A549 (cell line): ENCODE measurements around the gene DCAF11. TPM values are rescaled to one million over a fixed set of nuclear protein-coding genes. Genes with fewer than 3 reads are reported as not detected.

Experiments
- ATAC-seq, 2 experiments: fragments of 200-7000 bp in 1 of 2; fragments of >200 bp in 1 of 2; cut with Nextera tagmentation in 1 of 2; cut with Tn5 transposase in 1 of 2; 3 replicates each; pipeline versions ENCODE4 v1.8.0 to v1.9.1; 2018 to 2020; ENCODE audit warnings: mild to moderate bottlenecking in 1 of 2, moderate library complexity in 1 of 2
- CTCF ChIA-PET: fragments of 300-600 bp; sonication (Branson Sonifier 250); formaldehyde crosslinking; extraction: SDS; loops from one replicate; lab custom pipeline; 2021; ENCODE audit warnings: antibody characterized with exemption, inconsistent platforms; lab: Yijun Ruan, JAX
- POLR2A ChIA-PET: fragments of 350-600 bp; formaldehyde crosslinking; extraction: SDS; loops from one replicate; lab custom pipeline; 2021; ENCODE audit warnings: antibody characterized with exemption, inconsistent platforms; lab: Yijun Ruan, JAX
- DNase-seq, 2 experiments: peaks; one replicate each; pipeline versions ENCODE4 v3.0.0 to v3.0.0-alpha.2; 2011 to 2016; ENCODE audit warnings: low read depth in 1 of 2, low spot score in 1 of 2
- FAIRE-seq: peaks from 2 replicates; lab custom pipeline; 2011; peaks lifted over from hg19 to GRCh38; lab: Jason Lieb, UNC
- H3K27ac ChIP-seq, 2 experiments: fragments of >200 bp; sonication (Bioruptor Twin); formaldehyde crosslinking; 3 replicates each; pipeline ENCODE4 v1.5.1; 2016 to 2017
- H3K4me1 ChIP-seq: fragments of >200 bp; sonication (Bioruptor Twin); formaldehyde crosslinking; 3 replicates; pipeline ENCODE4 v1.6.1; 2016
- H3K4me2 ChIP-seq: fragments of >200 bp; sonication (Bioruptor Twin); formaldehyde crosslinking; 3 replicates; pipeline ENCODE4 v1.6.1; 2016
- H3K4me3 ChIP-seq: fragments of >200 bp; sonication (Bioruptor Twin); formaldehyde crosslinking; 3 replicates; pipeline ENCODE4 v1.5.1; 2016
- H3K9me3 ChIP-seq: fragments of >200 bp; sonication (Bioruptor Twin); formaldehyde crosslinking; 3 replicates; pipeline ENCODE4 v1.6.1; 2016
- ATOH8 ChIP-seq: fragments of 250-450 bp; sonication (Bioruptor Pico); IDR thresholded peaks from 2 replicates; pipeline ENCODE4 v1.5.0; 2020; ENCODE audit warnings: low read depth, mild to moderate bottlenecking, moderate library complexity
- CBX8 ChIP-seq: fragments of 200-600 bp; sonication (generic); IDR thresholded peaks from 2 replicates; pipeline ENCODE4 v1.6.1; 2016
- CHD4 ChIP-seq: fragments of 200-600 bp; sonication (generic); IDR thresholded peaks from 2 replicates; pipeline ENCODE4 v1.6.1; 2016; ENCODE audit warnings: antibody characterized with exemption, mild to moderate bottlenecking, borderline replicate concordance
- CTCF ChIP-seq: fragments of >200 bp; sonication (Bioruptor Twin); formaldehyde crosslinking; IDR thresholded peaks from 3 replicates; pipeline ENCODE4 v1.5.1; 2016
- EHF ChIP-seq: fragments of 250-450 bp; sonication (Bioruptor Pico); IDR thresholded peaks from 2 replicates; pipeline ENCODE4 v1.5.0; 2020; ENCODE audit warnings: mild to moderate bottlenecking
- EHMT2 ChIP-seq: fragments of 200-600 bp; sonication (generic); IDR thresholded peaks from 2 replicates; pipeline ENCODE4 v1.6.1; 2016; ENCODE audit warnings: antibody characterized with exemption, low read depth, mild to moderate bottlenecking, moderate library complexity
- ELK1 ChIP-seq: fragments of 150-350 bp; IDR thresholded peaks from 2 replicates; pipeline ENCODE4 v1.6.1; 2014; ENCODE audit warnings: low read depth, mild to moderate bottlenecking, low read length
- EP300 ChIP-seq, 2 experiments: fragments of >200 bp; sonication (Bioruptor Twin); formaldehyde crosslinking; IDR thresholded peaks; 2 replicates in 1 of 2; 3 replicates in 1 of 2; pipeline ENCODE4 v1.6.1; 2016 to 2017
- ESRRA ChIP-seq: fragments of 150-350 bp; IDR thresholded peaks from 2 replicates; pipeline ENCODE4 v1.6.1; 2014; ENCODE audit warnings: mild to moderate bottlenecking, low read length, borderline replicate concordance
- FOSB ChIP-seq: fragments of 250-450 bp; sonication (Bioruptor Pico); IDR thresholded peaks from 2 replicates; pipeline ENCODE4 v1.5.0; 2020; ENCODE audit warnings: mild to moderate bottlenecking, moderate library complexity
- GATA3 ChIP-seq: IDR thresholded peaks from 2 replicates; pipeline ENCODE4 v1.6.1; 2012; ENCODE audit warnings: borderline replicate concordance
- HEYL ChIP-seq: fragments of 250-450 bp; sonication (Bioruptor Pico); IDR thresholded peaks from 2 replicates; pipeline ENCODE4 v1.8.0; 2021; ENCODE audit warnings: mild to moderate bottlenecking, moderate library complexity
- HMGXB4 ChIP-seq: fragments of 250-450 bp; sonication (Bioruptor Pico); IDR thresholded peaks from 2 replicates; pipeline ENCODE4 v1.5.0; 2021; ENCODE audit warnings: mild to moderate bottlenecking, moderate library complexity, borderline replicate concordance
- HOXB5 ChIP-seq: fragments of 250-450 bp; sonication (Bioruptor Pico); IDR thresholded peaks from 2 replicates; pipeline ENCODE4 v1.5.0; 2020; ENCODE audit warnings: mild to moderate bottlenecking, moderate library complexity
- JUN ChIP-seq, 2 experiments: fragments of >200 bp; sonication (Bioruptor Twin); formaldehyde crosslinking; IDR thresholded peaks; 2 replicates in 1 of 2; 3 replicates in 1 of 2; pipeline ENCODE4 v1.6.1; 2016 to 2017
- KDM5A ChIP-seq: fragments of 200-600 bp; sonication (generic); IDR thresholded peaks from 2 replicates; pipeline ENCODE4 v1.6.1; 2016; ENCODE audit warnings: antibody characterized with exemption, mild to moderate bottlenecking
- MAFK ChIP-seq: fragments of 450-650 bp; IDR thresholded peaks from 2 replicates; pipeline ENCODE4 v1.6.1; 2014; ENCODE audit not compliant: partially characterized antibody
- MAZ ChIP-seq: fragments of 150-350 bp; IDR thresholded peaks from 2 replicates; pipeline ENCODE4 v1.6.1; 2014; ENCODE audit warnings: antibody characterized with exemption, low read depth, low read length, borderline replicate concordance
- MYC ChIP-seq: IDR thresholded peaks from 2 replicates; pipeline ENCODE4 v1.6.1; 2012; ENCODE audit warnings: mild to moderate bottlenecking, inconsistent platforms, low read length, improper control_type of control experiment, borderline replicate concordance
- NFE2L2 ChIP-seq: fragments of 150-350 bp; conservative IDR thresholded peaks from 2 replicates; pipeline ENCODE4 v1.6.1; 2014; ENCODE audit warnings: low read length
- PBX3 ChIP-seq: IDR thresholded peaks from 2 replicates; pipeline ENCODE4 v1.6.1; 2012
- POLR2A ChIP-seq: IDR thresholded peaks from 2 replicates; pipeline ENCODE4 v1.6.1; 2012; ENCODE audit warnings: mild to moderate bottlenecking, low read length
- RAD21 ChIP-seq, 2 experiments: fragments of >200 bp in 1 of 2; sonication (Bioruptor Twin) in 1 of 2; formaldehyde crosslinking in 1 of 2; IDR thresholded peaks in 1 of 2; conservative IDR thresholded peaks in 1 of 2; 2 replicates in 1 of 2; 3 replicates in 1 of 2; pipeline ENCODE4 v1.6.1; 2012 to 2018; ENCODE audit warnings: inconsistent platforms in 1 of 2
- RFX5 ChIP-seq: fragments of 450-650 bp; IDR thresholded peaks from 2 replicates; pipeline ENCODE4 v1.7.1; 2014; ENCODE audit warnings: antibody characterized with exemption, mild to moderate bottlenecking, moderate library complexity
- ZFP36 ChIP-seq: fragments of 450-650 bp; IDR thresholded peaks from 2 replicates; pipeline ENCODE4 v1.6.1; 2014; ENCODE audit warnings: borderline replicate concordance; ENCODE audit not compliant: partially characterized antibody
- WGBS: methylation state at CpG from one replicate; pipeline ENCODE4 v1.1.6; 2017; ENCODE audit errors: missing lambda C conversion rate; 5-methylcytosine and 5-hydroxymethylcytosine counted together
- polyA plus RNA-seq, 4 experiments: library from polyadenylated mRNA; depleted of rRNA in 3 of 4; stranded (reverse); fragments of >200 nt; fragmentation: RNase III in 1 of 4; extraction: RNeasy Plus Mini Kit Qiagen cat#74134 plus additional on column Dnase treatment in 1 of 4; gene quantifications; 2 replicates in 3 of 4; 3 replicates in 1 of 4; pipeline ENCODE4 v1.2.3, GENCODE V29; 2011 to 2017

DCAF11 gene
- polyA plus RNA-seq, 2 of the 4 experiments (the other 2 are of a cell fraction), result 27.9 to 30.7 TPM

GRCh38 chr14:24122416-24122815, 7.8 kb downstream of the DCAF11 start (continued):
- TF ChIP-seq EHF (CRISPR knock-in tag) (no peak), MAFK (no peak), RFX5 (no peak), JUN (IDR thresholded peaks at IDR 0.05) (no peak), ZFP36 (no peak), MYC (no peak)
- TF ChIP-seq, all 56 proteins: peak for 0

- ChIA-PET POLR2A (no interaction called here), CTCF (interaction anchor here (0.6 to 1.9 kb wide), 3 partner anchors 14 to 334 kb away, joined by 3 to 9 read pairs (median 8); partner anchors contain the start of gene IRF9)
- WGBS, result 89% methylated on average over 8 of the region's 8 CpGs
- H3K4me3 ChIP-seq, result no peak overlapping the region
- no peak overlapping the region for H3K27ac ChIP-seq
- DNase-seq (no peak), FAIRE-seq (no peak), ATAC-seq (no peak)
- H3K4me2 ChIP-seq, result no peak overlapping the region
- TF ChIP-seq CBX8 (no peak), ZFP36 (no peak), GATA3 (no peak), CTCF (no peak), EHMT2 (no peak), NFE2L2 (no peak), MAZ (no peak), EP300 (IDR thresholded peaks at IDR 0.05) (no peak), KDM5A (no peak), FOSB (CRISPR knock-in tag) (no peak), ESRRA (no peak), RAD21 (conservative IDR thresholded peaks at IDR 0.05 in 1 of 2, IDR thresholded peaks at IDR 0.05 in 1 of 2) (no peak), CHD4 (no peak), PBX3 (no peak), HOXB5 (no peak), POLR2A (no peak), HEYL (CRISPR knock-in tag) (no peak), ATOH8 (no peak), ELK1 (no peak), HMGXB4 (CRISPR knock-in tag) (no peak)
- no peaks in the 10 kb centered on the region for H3K4me1 ChIP-seq
- no peaks in the 10 kb centered on the region for H3K9me3 ChIP-seq
These were observed 8.3 kb downstream of the DCAF11 start for GRCh38 chr14:24122898-24123297.
